HepG2 (cell line): ENCODE results near the gene MAPK1. TPM values are rescaled to one million over a fixed set of nuclear protein-coding genes. Genes with fewer than 3 reads are reported as not detected.

ENCODE experiments used
- ATAC-seq: fragments of 200-7000 bp; cut with Tn5 transposase; 3 replicates; pipeline ENCODE4 v1.9.1; 2020; ENCODE audit warnings: mild to moderate bottlenecking, moderate library complexity
- BruUV-seq: library from RNA; stranded (reverse); fragments of 400-500 nt; replicated peaks from 2 replicates; lab custom pipeline; 2021; lab: Mats Ljungman, UMichigan
- CTCF ChIA-PET: fragments of 300-600 bp; formaldehyde crosslinking; extraction: SDS; loops from one replicate; lab custom pipeline; 2021; ENCODE audit warnings: low total read pairs, inconsistent platforms, low intra/inter-chr PET ratio; lab: Yijun Ruan, JAX
- POLR2A ChIA-PET: fragments of 350-600 bp; sonication (Branson Sonifier 250); formaldehyde crosslinking; loops from one replicate; lab custom pipeline; 2020; ENCODE audit warnings: antibody characterized with exemption, inconsistent platforms; lab: Yijun Ruan, JAX
- DNase-seq: peaks from one replicate; pipeline ENCODE4 v3.0.0-alpha.2; 2015; ENCODE audit warnings: low spot score
- FAIRE-seq: peaks from 3 replicates; lab custom pipeline; 2011; peaks lifted over from hg19 to GRCh38; lab: Jason Lieb, UNC
- H2AFZ ChIP-seq: one replicate; pipeline ENCODE4 v1.6.1; 2011; ENCODE audit warnings: low read length, inconsistent platforms
- H3K27ac ChIP-seq: fragments of 300-600 bp; 3 replicates; pipeline ENCODE4 v1.8.0; 2011; ENCODE audit warnings: mixed run types, mild to moderate bottlenecking, mixed read lengths, low read length, inconsistent platforms; ENCODE audit not compliant: insufficient read depth; ENCODE audit errors: extremely low read length
- H3K27me3 ChIP-seq, 2 experiments: fragments of 200-600 bp in 1 of 2; 2 replicates in 1 of 2; 3 replicates in 1 of 2; pipeline versions ENCODE4 v1.6.0 to v1.8.0; 2011; ENCODE audit warnings: low read length in 2 of 2, mild to moderate bottlenecking in 2 of 2, moderate library complexity in 2 of 2, inconsistent platforms in 1 of 2; ENCODE audit not compliant: insufficient read depth in 2 of 2, control insufficient read depth in 1 of 2
- H3K36me3 ChIP-seq, 2 experiments: fragments of 200-600 bp in 1 of 2; replicated peaks in 1 of 2; 2 replicates in 1 of 2; 3 replicates in 1 of 2; pipeline versions ENCODE4 v1.5.1 to v1.8.0; 2011; ENCODE audit warnings: low read length in 2 of 2, inconsistent platforms in 1 of 2; ENCODE audit not compliant: insufficient read depth in 2 of 2, control insufficient read depth in 1 of 2
- H3K4me1 ChIP-seq: 2 replicates; pipeline ENCODE4 v1.5.1; 2012; ENCODE audit warnings: low read length, inconsistent platforms; ENCODE audit not compliant: insufficient read depth
- H3K4me2 ChIP-seq: 2 replicates; pipeline ENCODE4 v1.6.0; 2011; ENCODE audit warnings: low read depth, low read length, inconsistent platforms
- H3K4me3 ChIP-seq, 3 experiments: fragments of 200-600 bp in 1 of 3; sonication (generic), shearing (Covaris generic) in 1 of 3; replicated peaks in 1 of 3; 2 replicates each; pipeline ENCODE4 v1.5.1; 2011 to 2016; ENCODE audit warnings: low read length in 3 of 3, inconsistent platforms in 2 of 3, low read depth in 2 of 3, mild to moderate bottlenecking in 2 of 3, control low read depth in 1 of 3, mixed read lengths in 1 of 3; ENCODE audit not compliant: insufficient read depth in 1 of 3
- H3K79me2 ChIP-seq: one replicate; pipeline ENCODE4 v1.6.1; 2011; ENCODE audit warnings: low read length, inconsistent platforms; ENCODE audit not compliant: insufficient read depth
- H3K9ac ChIP-seq: 2 replicates; pipeline ENCODE4 v1.6.0; 2011; ENCODE audit warnings: mild to moderate bottlenecking, low read depth, low read length, inconsistent platforms; ENCODE audit not compliant: insufficient read depth
- H3K9me3 ChIP-seq: 2 replicates; pipeline ENCODE4 v1.5.1; 2012; ENCODE audit warnings: mild to moderate bottlenecking, low read length
- H4K20me1 ChIP-seq: 2 replicates; pipeline ENCODE4 v1.6.0; 2011; ENCODE audit warnings: inconsistent platforms, mild to moderate bottlenecking, low read length, moderate library complexity; ENCODE audit not compliant: insufficient read depth
- DRAP1 ChIP-seq: IDR thresholded peaks from 2 replicates; pipeline ENCODE4 v1.6.1; 2016; ENCODE audit warnings: missing genetic modification reagents, missing compliant biosample characterization
- NR2C2 ChIP-seq: sonication (generic); formaldehyde crosslinking; IDR thresholded peaks from 2 replicates; pipeline ENCODE4 v1.4.0; 2020; ENCODE audit warnings: missing genetic modification reagents, mild to moderate bottlenecking, moderate library complexity, borderline replicate concordance
- SNAPC4 ChIP-seq: sonication (generic); formaldehyde crosslinking; IDR thresholded peaks from 2 replicates; pipeline ENCODE4 v1.4.0; 2020; ENCODE audit warnings: mild to moderate bottlenecking, missing genetic modification reagents
- ZNF17 ChIP-seq: sonication (generic); formaldehyde crosslinking; IDR thresholded peaks from 2 replicates; pipeline ENCODE4 v1.5.0; 2020; ENCODE audit warnings: mild to moderate bottlenecking, missing genetic modification reagents
- ZNF432 ChIP-seq: sonication (generic); formaldehyde crosslinking; IDR thresholded peaks from 2 replicates; pipeline ENCODE4 v1.5.0; 2020; ENCODE audit warnings: missing genetic modification reagents, mild to moderate bottlenecking, borderline replicate concordance
- ZNF598 ChIP-seq: sonication (generic); formaldehyde crosslinking; IDR thresholded peaks from 2 replicates; pipeline ENCODE4 v1.5.1; 2020; ENCODE audit warnings: mild to moderate bottlenecking, missing genetic modification reagents, borderline replicate concordance
- ZNF691 ChIP-seq: sonication (generic); formaldehyde crosslinking; IDR thresholded peaks from 2 replicates; pipeline ENCODE4 v1.4.0; 2020; ENCODE audit warnings: missing genetic modification reagents, low read depth, mild to moderate bottlenecking, borderline replicate concordance
- WGBS: methylation state at CpG from one replicate; pipeline ENCODE4 v1.1.6; 2017; ENCODE audit warnings: low lambda C conversion rate; 5-methylcytosine and 5-hydroxymethylcytosine counted together
- in situ Hi-C: cut with HindIII; loops from 2 replicates; pipeline ENCODE4 v1.10.0; 2017; ENCODE audit warnings: low pct_unique_long_range_greater_than_20kb; ENCODE audit not compliant: extremely low pct_ligation_motif_present
- intact Hi-C: fragments of 100-400 bp; cut with micrococcal nuclease; formaldehyde crosslinking; loops from one replicate; pipeline ENCODE4 v1.10.0; 2022; ENCODE audit not compliant: unreplicated experiment
- polyA plus RNA-seq, 8 experiments: library from polyadenylated mRNA; depleted of rRNA in 3 of 8; stranded (reverse) in 7 of 8; unstranded in 1 of 8; fragments of >200 nt; fragmentation: Illumina TruSeq in 4 of 8; extraction: Trizol in 4 of 8; gene quantifications; 2 replicates each; pipeline versions ENCODE4 v1.2.1 to v1.2.3, GENCODE V29; 2011 to 2016; ENCODE audit warnings: low read depth in 4 of 8, missing spikeins in 1 of 8, mixed read lengths in 1 of 8; ENCODE audit not compliant: insufficient read depth in 1 of 8
- total RNA-seq, 5 experiments: library from RNA; depleted of rRNA; stranded (reverse); fragments of >200 nt; fragmentation: Illumina TruSeq; extraction: Trizol; gene quantifications; 2 replicates each; pipeline ENCODE4 v1.2.3, GENCODE V29; 2016; ENCODE audit warnings: low read depth in 1 of 5
- TF ChIP-seq, protein P1 (sequence below): sonication (generic); formaldehyde crosslinking; IDR thresholded peaks from 2 replicates; pipeline ENCODE4 v1.8.1; 2022; ENCODE audit warnings: mild to moderate bottlenecking, missing genetic modification reagents

MAPK1 gene
- total and polyA plus RNA-seq, 2 of the 13 experiments (the other 11 are each of a cell fraction or from before 2014, with no cell fraction given), result 107 to 114 TPM

DNA sequence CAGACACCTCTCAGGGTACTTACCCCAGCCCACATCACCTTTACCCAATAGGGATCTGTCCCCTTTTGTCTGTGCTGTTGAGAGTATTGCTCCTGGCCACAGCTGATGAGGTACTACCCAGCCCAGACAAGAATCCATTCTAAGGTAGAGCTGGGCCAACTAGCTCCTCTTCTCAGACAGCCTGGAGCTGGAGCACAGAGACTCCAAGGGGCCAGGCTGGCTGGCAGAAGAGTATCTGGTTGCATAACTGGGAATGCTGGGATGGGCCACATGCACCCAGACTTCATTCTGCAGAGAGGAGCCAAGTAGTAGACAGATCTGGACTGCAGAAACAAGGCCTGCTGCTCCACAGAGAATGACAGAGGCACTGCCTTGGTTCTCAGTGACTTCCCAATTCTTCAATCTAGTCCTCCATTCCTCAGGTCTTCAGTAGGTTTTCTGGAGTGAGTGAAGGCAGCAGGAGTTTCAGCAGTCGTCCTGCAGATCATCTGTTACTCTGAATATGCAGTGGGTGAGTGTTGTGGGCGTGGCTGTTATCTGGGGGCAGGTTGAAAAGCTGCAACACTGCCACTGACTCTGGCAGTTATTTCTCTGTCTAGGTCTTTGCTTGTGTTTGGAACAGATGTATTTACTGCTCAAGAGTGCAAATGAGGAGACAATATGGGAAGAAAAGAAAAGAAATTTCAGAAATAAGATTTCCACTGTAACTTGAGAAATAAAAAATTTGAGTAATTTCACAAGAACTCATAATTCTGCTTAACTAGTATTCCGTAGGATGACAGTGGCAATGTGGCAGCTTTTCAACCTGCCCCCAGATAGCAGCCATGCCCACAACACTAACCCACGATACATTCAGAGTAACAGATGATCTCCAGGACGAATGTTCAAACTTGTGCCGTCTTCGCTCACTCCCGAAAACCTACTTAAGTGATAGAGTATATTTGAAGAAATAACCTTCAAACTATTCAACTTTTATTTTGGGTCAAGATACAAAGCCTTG lies 34.9 kb downstream of the MAPK1 start:
- no peak for ATAC-seq
- no peak overlapping the region for H2AFZ ChIP-seq
- H3K9me3 ChIP-seq, result no peaks in the 10 kb centered on the region
- in situ Hi-C loops, result no loop called here
- DNase-seq, result no peak
- peaks cover 59% of the 10 kb centered on the region for H4K20me1 ChIP-seq
- BruUV-seq, result no TSS peak
- POLR2A ChIA-PET, result no interaction called here
- WGBS, result 90% methylated on average over 8 of the region's 8 CpGs
- H3K9ac ChIP-seq, result no peak overlapping the region
- intact Hi-C loops, result loop anchor here (5.0 kb wide), 1 partner anchor 35 kb away; the partner anchor contains the start of gene MAPK1
- no peak overlapping the region for H3K4me3 ChIP-seq
- H3K27ac ChIP-seq, result no peak overlapping the region
- peaks cover 1 to 13% of the 10 kb centered on the region in 2 experiments; a peak in 2 of 5 replicates for H3K36me3 ChIP-seq
- peaks cover 26% of the 10 kb centered on the region for H3K4me1 ChIP-seq
- no peaks in the 10 kb centered on the region for H3K27me3 ChIP-seq
- FAIRE-seq, result no peak
- no peak for TF ChIP-seq DRAP1 (CRISPR knock-in tag)
- TF ChIP-seq, protein P1, sequence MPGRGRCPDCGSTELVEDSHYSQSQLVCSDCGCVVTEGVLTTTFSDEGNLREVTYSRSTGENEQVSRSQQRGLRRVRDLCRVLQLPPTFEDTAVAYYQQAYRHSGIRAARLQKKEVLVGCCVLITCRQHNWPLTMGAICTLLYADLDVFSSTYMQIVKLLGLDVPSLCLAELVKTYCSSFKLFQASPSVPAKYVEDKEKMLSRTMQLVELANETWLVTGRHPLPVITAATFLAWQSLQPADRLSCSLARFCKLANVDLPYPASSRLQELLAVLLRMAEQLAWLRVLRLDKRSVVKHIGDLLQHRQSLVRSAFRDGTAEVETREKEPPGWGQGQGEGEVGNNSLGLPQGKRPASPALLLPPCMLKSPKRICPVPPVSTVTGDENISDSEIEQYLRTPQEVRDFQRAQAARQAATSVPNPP (CRISPR knock-in tag), result no peak
- TF ChIP-seq SNAPC4 (CRISPR knock-in tag), result no peak
- TF ChIP-seq ZNF17 (CRISPR knock-in tag), result no peak
- no peak for TF ChIP-seq ZNF691 (CRISPR knock-in tag)
- no peak for TF ChIP-seq ZNF598 (CRISPR knock-in tag)
- no peak for TF ChIP-seq ZNF432 (CRISPR knock-in tag)
- no peak for TF ChIP-seq NR2C2 (CRISPR knock-in tag)
- TF ChIP-seq, all 625 proteins: peak for 0
- H3K4me2 ChIP-seq, result no peak overlapping the region
- H3K79me2 ChIP-seq, result peaks cover 92% of the 10 kb centered on the region
- CTCF ChIA-PET, result no interaction called here
